NB4 (cell line): ENCODE data around the gene P2RY8.

ENCODE experiments used
- POLR2A ChIP-seq: IDR thresholded peaks from 2 replicates; pipeline ENCODE4 v1.6.1; 2011; ENCODE audit warnings: mild to moderate bottlenecking; ENCODE audit not compliant: insufficient read length; ENCODE audit errors: extremely low read depth
- TF ChIP-seq, protein P1 (sequence below): IDR thresholded peaks from one replicate; pipeline ENCODE4 v1.5.1; 2012; ENCODE audit warnings: low read depth, low read length

DNA sequence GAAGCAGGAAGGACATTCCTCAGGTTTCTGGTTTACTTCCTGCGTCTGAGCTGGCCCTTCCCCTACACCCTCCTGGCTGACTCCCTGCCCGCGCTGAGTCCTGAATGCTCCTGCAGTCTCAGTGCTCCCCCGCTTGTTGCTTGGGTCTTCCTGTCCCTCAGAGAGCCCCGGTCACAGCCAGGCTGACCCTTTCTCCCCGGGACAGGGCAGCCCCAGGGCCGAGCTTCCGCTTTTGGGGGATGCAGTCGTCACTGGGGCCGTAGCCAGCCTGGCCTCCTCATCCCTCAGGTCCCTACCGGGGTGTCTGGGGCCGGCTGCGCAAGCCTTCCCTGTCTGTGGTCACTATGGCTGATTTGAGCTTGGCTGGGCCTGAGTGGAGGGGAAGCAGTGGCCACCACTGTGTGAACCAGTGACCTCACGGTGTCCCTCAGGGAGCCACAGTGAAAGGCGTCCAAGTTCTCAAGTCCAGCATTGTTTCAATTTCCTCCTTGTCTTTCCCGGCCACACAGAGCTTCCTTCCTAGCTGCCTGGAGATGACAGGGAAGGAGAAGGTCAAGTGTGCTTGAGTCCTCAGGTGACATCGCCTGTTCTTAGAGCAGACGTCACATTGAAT is 50.1 kb downstream of the P2RY8 start:
- TF ChIP-seq, protein P1, sequence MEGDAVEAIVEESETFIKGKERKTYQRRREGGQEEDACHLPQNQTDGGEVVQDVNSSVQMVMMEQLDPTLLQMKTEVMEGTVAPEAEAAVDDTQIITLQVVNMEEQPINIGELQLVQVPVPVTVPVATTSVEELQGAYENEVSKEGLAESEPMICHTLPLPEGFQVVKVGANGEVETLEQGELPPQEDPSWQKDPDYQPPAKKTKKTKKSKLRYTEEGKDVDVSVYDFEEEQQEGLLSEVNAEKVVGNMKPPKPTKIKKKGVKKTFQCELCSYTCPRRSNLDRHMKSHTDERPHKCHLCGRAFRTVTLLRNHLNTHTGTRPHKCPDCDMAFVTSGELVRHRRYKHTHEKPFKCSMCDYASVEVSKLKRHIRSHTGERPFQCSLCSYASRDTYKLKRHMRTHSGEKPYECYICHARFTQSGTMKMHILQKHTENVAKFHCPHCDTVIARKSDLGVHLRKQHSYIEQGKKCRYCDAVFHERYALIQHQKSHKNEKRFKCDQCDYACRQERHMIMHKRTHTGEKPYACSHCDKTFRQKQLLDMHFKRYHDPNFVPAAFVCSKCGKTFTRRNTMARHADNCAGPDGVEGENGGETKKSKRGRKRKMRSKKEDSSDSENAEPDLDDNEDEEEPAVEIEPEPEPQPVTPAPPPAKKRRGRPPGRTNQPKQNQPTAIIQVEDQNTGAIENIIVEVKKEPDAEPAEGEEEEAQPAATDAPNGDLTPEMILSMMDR, result no peak
- no peak for TF ChIP-seq POLR2A
